ENCODE measurements around the gene CEACAM16. TPM values are rescaled to one million over a fixed set of nuclear protein-coding genes. Genes with fewer than 3 reads are reported as not detected.
"Not testable (repeated sequence)": the region's sequence is repeated elsewhere in the genome, so short reads cannot be mapped to it uniquely, and the experiment has no call there.

The CEACAM16 gene
- total RNA-seq, 4 donors from 2014 or later: not detected

DNA sequence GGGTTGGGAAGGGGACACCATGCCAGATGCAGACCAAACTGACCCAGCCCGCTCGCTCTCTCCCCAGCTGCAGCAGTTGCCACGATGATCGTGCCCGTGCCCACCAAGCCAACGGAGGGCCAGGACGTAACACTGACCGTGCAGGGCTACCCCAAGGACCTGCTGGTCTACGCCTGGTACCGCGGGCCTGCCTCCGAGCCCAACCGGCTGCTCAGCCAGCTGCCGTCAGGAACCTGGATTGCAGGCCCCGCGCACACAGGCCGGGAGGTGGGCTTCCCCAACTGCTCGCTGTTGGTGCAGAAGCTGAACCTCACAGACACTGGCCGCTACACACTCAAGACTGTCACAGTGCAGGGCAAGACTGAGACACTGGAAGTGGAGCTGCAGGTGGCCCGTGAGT is 8.8 kb downstream of the CEACAM16 start:
- H3K36me3 ChIP-seq: no peaks in the 10 kb centered on the region
- no peaks in the 10 kb centered on the region for H3K4me1 ChIP-seq
- no peaks in the 10 kb centered on the region for H3K9me3 ChIP-seq
- H3K27ac ChIP-seq: no peak overlapping the region
- no peaks in the 10 kb centered on the region for H3K27me3 ChIP-seq
- TF ChIP-seq, protein P1, sequence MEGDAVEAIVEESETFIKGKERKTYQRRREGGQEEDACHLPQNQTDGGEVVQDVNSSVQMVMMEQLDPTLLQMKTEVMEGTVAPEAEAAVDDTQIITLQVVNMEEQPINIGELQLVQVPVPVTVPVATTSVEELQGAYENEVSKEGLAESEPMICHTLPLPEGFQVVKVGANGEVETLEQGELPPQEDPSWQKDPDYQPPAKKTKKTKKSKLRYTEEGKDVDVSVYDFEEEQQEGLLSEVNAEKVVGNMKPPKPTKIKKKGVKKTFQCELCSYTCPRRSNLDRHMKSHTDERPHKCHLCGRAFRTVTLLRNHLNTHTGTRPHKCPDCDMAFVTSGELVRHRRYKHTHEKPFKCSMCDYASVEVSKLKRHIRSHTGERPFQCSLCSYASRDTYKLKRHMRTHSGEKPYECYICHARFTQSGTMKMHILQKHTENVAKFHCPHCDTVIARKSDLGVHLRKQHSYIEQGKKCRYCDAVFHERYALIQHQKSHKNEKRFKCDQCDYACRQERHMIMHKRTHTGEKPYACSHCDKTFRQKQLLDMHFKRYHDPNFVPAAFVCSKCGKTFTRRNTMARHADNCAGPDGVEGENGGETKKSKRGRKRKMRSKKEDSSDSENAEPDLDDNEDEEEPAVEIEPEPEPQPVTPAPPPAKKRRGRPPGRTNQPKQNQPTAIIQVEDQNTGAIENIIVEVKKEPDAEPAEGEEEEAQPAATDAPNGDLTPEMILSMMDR (IDR thresholded peaks at IDR 0.05 in 4 of 5, conservative IDR thresholded peaks at IDR 0.05 in 1 of 5): no peak
- no peak for TF ChIP-seq POLR2A (IDR thresholded peaks at IDR 0.05)
- no peak overlapping the region for H3K4me3 ChIP-seq
- DNase-seq (no peak), ATAC-seq (no peak)
- intact Hi-C loops (cut with DNase I; ENCODE audit: low total_unique reads) (no loop called here), in situ Hi-C loops (cut with MboI; ENCODE audit: low sequenced_read_pairs in 4 of 4) (no loop called here)

DNA sequence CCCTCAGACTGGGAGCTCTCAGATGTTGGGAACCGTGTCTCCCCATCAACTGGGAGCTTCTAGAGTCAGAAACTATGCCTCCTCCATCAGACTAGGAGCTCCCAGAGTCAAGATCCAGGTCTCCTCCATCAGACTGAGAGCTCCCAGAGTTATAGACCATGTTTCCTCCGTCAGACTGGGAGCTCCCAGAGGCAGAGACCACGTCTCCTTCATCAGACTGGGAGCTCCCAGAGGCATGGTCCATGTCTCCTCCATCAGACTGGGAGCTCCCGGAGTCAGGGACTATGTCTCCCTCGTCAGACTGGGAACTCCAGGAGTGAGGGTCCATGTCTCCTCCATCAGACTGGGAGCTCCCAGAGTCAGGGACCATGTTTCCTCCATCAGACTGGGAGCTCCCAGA is 10.0 kb downstream of the CEACAM16 start:
- H3K9me3 ChIP-seq: no peaks in the 10 kb centered on the region
- no peak for ATAC-seq
- no peaks in the 10 kb centered on the region for H3K27me3 ChIP-seq
- H3K27ac ChIP-seq: no peak overlapping the region
- H3K36me3 ChIP-seq: no peaks in the 10 kb centered on the region
- TF ChIP-seq, protein P1 (IDR thresholded peaks at IDR 0.05 in 4 of 5, conservative IDR thresholded peaks at IDR 0.05 in 1 of 5): no peak
- no peak for DNase-seq
- no peak overlapping the region for H3K4me3 ChIP-seq
- in situ Hi-C loops (cut with MboI; ENCODE audit: low sequenced_read_pairs in 4 of 4): no loop called here
- H3K4me1 ChIP-seq: no peaks in the 10 kb centered on the region
- intact Hi-C loops (cut with DNase I; ENCODE audit: low total_unique reads): no loop called here

DNA sequence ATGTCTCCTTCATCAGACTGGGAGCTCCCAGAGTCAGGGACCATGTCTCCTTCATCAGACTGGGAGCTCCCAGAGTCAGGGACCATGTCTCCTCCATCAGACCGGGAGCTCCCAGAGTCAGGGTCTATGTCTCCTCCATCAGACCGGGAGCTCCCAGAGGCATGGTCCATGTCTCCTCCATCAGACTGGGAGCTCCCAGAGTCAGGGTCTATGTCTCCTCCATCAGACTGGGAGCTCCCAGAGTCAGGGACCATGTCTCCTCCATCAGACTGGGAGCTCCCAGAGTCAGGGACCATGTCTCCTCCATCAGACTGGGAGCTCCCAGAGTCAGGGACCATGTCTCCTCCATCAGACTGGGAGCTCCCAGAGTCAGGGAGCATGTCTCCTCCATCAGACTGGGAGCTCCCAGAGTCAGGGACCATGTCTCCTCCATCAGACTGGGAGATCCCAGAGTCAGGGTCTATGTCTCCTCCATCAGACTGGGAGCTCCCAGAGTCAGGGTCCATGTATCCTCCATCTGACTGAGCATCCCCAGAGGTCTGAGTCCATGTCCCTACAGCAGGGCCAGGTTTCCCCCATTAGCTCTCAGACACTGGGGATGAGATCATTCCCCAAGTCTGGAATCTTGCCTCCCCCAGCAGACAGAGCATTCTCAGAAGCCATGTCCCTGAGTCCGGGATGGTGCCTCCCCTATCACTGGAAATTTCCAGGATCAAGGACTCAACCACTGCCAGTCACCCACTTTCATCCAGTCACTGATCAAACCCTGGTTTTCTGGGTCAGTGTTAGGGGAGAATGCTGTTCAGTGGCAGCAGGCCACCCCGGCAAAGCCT is 10.7 kb downstream of the CEACAM16 start:
- H3K9me3 ChIP-seq; H3K36me3 ChIP-seq; H3K27me3 ChIP-seq; in situ Hi-C loops (cut with MboI; ENCODE audit: low sequenced_read_pairs in 4 of 4); ATAC-seq; DNase-seq; intact Hi-C loops (cut with DNase I; ENCODE audit: low total_unique reads); H3K4me3 ChIP-seq; H3K4me1 ChIP-seq; H3K27ac ChIP-seq: not testable (repeated sequence)

DNA sequence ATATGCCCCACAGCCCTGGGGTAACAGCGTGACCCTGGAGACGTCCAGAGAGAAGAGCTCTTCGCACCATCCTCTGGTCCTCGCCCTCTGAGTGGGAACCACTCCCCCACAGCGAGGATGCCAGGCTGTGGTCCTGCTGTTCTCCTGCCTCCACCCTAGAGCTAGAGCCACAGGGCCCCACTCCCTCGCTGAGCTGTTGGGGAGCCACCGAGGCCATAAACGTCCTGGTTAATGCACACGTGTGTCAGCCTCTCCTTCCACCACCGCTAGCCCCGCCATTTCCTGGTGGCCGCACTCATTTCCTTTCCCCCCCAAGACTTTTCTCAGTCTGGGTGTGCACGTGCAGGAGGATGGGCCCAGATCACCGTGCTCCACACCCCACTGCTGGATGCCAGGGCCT is 11.5 kb downstream of the CEACAM16 start:
- no peak overlapping the region for H3K4me3 ChIP-seq
- H3K4me1 ChIP-seq: no peaks in the 10 kb centered on the region
- no peaks in the 10 kb centered on the region for H3K27me3 ChIP-seq
- no peaks in the 10 kb centered on the region for H3K9me3 ChIP-seq
- ATAC-seq: no peak
- intact Hi-C loops (cut with DNase I; ENCODE audit: low total_unique reads) (no loop called here), in situ Hi-C loops (cut with MboI; ENCODE audit: low sequenced_read_pairs in 4 of 4) (no loop called here)
- no peak for DNase-seq
- no peak for TF ChIP-seq POLR2A (IDR thresholded peaks at IDR 0.05)
- TF ChIP-seq, protein P1 (IDR thresholded peaks at IDR 0.05 in 4 of 5, conservative IDR thresholded peaks at IDR 0.05 in 1 of 5): no peak
- H3K36me3 ChIP-seq: no peaks in the 10 kb centered on the region
- no peak overlapping the region for H3K27ac ChIP-seq

DNA sequence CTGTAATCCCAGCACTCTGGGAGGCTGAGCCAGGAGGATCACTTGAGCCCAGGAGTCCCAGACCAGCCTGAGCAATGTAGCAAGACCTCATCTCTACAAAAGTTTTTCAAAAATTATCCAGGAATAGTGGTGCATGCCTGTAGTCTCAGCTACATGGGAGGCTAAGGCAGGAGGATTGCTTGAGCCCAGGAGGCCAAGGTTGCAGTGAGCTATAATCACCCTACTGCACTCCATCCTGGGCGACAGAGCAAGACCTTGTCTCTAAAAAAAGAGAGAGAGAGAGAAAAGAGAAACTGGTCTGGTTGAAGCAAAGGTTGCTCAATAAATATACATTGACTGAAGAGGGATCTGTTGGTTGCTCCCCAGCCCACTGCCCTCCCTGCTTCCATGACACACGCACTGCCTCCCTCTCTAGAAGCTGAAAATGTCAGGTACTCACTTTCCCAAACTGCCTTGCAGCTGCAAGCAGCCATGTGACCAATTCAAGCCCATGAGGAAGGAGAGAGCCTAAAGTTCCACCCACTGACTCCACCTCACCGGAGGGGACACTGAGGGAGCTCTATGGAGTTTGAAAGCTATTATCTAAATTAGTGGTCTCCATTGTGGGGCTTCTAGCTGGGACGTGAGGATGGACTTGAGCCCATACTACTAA is 14.0 kb downstream of the CEACAM16 start:
- Histone ChIP-seq H3K36me3 (no peaks in the 10 kb centered on the region), H3K4me3 (no peak overlapping the region), H3K27me3 (no peaks in the 10 kb centered on the region), H3K27ac (no peak overlapping the region), H3K4me1 (no peaks in the 10 kb centered on the region), H3K9me3 (no peaks in the 10 kb centered on the region)
- intact Hi-C loops (cut with DNase I; ENCODE audit: low total_unique reads) (no loop called here), in situ Hi-C loops (cut with MboI; ENCODE audit: low sequenced_read_pairs in 4 of 4) (no loop called here)
- ATAC-seq (no peak), DNase-seq (no peak)
- TF ChIP-seq, protein P1 (IDR thresholded peaks at IDR 0.05 in 4 of 5, conservative IDR thresholded peaks at IDR 0.05 in 1 of 5): no peak
- no peak for TF ChIP-seq POLR2A (IDR thresholded peaks at IDR 0.05)
